GM12878 (cell line): ENCODE measurements around the gene CAPNS1.

Experiments
- ATF3 ChIP-seq: IDR thresholded peaks from 2 replicates; pipeline ENCODE4 v1.6.1; 2011; ENCODE audit warnings: low read depth, mild to moderate bottlenecking, low read length, moderate library complexity, borderline replicate concordance; ENCODE audit errors: extremely low read depth
- CEBPZ ChIP-seq: fragments of 150-350 bp; IDR thresholded peaks from 2 replicates; pipeline ENCODE4 v1.6.1; 2016; ENCODE audit warnings: low read depth, low read length
- CHD1 ChIP-seq: IDR thresholded peaks from 2 replicates; pipeline ENCODE4 v1.6.1; 2012; ENCODE audit warnings: low read depth, low read length, improper control_type of control experiment
- EP300 ChIP-seq, 2 experiments: fragments of 150-350 bp in 1 of 2; IDR thresholded peaks; 2 replicates each; pipeline ENCODE4 v1.6.1; 2011 to 2012; ENCODE audit warnings: low read depth in 2 of 2, low read length in 2 of 2, borderline replicate concordance in 1 of 2, improper control_type of control experiment in 1 of 2, inconsistent platforms in 1 of 2; ENCODE audit not compliant: control insufficient read depth in 1 of 2
- JUNB ChIP-seq: IDR thresholded peaks from 2 replicates; pipeline ENCODE4 v1.6.1; 2016; ENCODE audit warnings: antibody characterized with exemption, mild to moderate bottlenecking
- MAX ChIP-seq: IDR thresholded peaks from 2 replicates; pipeline ENCODE4 v1.6.1; 2012; ENCODE audit warnings: low read depth, low read length, improper control_type of control experiment
- POLR2A ChIP-seq: IDR thresholded peaks from 2 replicates; pipeline ENCODE4 v1.6.1; 2011; ENCODE audit warnings: low read depth, mild to moderate bottlenecking, low read length
- POLR2AphosphoS2 ChIP-seq: IDR thresholded peaks from 2 replicates; pipeline ENCODE4 v1.6.1; 2011; ENCODE audit warnings: low read depth, mild to moderate bottlenecking, low read length, improper control_type of control experiment, moderate library complexity
- SP1 ChIP-seq: IDR thresholded peaks from one replicate; pipeline ENCODE4 v1.6.1; 2011; ENCODE audit warnings: low read depth, low read length
- STAT3 ChIP-seq: IDR thresholded peaks from 2 replicates; pipeline ENCODE4 v1.6.1; 2011; ENCODE audit warnings: low read depth, low read length, improper control_type of control experiment
- TCF7 ChIP-seq: IDR thresholded peaks from 2 replicates; pipeline ENCODE4 v1.6.1; 2014; ENCODE audit warnings: antibody characterized with exemption, borderline replicate concordance
- USF2 ChIP-seq: IDR thresholded peaks from 2 replicates; pipeline ENCODE4 v1.6.1; 2011; ENCODE audit warnings: low read depth, low read length, improper control_type of control experiment, borderline replicate concordance
- ZZZ3 ChIP-seq: IDR thresholded peaks from 2 replicates; pipeline ENCODE4 v1.6.1; 2011; ENCODE audit warnings: low read depth; ENCODE audit not compliant: control insufficient read depth, insufficient read length
- TF ChIP-seq, protein P1 (sequence below), 3 experiments: IDR thresholded peaks in 2 of 3; conservative IDR thresholded peaks in 1 of 3; 2 replicates each; pipeline ENCODE4 v1.5.1; 2011; ENCODE audit warnings: low read depth in 3 of 3, low read length in 3 of 3, mild to moderate bottlenecking in 3 of 3, control low read depth in 2 of 3, moderate library complexity in 2 of 3, inconsistent platforms in 1 of 3, mixed read lengths in 1 of 3; ENCODE audit not compliant: control insufficient read depth in 2 of 3, insufficient read depth in 1 of 3; ENCODE audit errors: extremely low read depth in 1 of 3

- TF ChIP-seq CHD1 (no peak), POLR2A (no peak), SP1 (no peak), POLR2AphosphoS2 (no peak), ZZZ3 (no peak), JUNB (no peak), CEBPZ (no peak), ATF3 (no peak), TCF7 (no peak), STAT3 (no peak), EP300 (IDR thresholded peaks at IDR 0.05; ENCODE audit: borderline replicate concordance in 1 of 2, control insufficient read depth in 1 of 2, low read depth in 2 of 2, low read length in 2 of 2) (no peak), MAX (no peak), USF2 (no peak)
- TF ChIP-seq, protein P1, sequence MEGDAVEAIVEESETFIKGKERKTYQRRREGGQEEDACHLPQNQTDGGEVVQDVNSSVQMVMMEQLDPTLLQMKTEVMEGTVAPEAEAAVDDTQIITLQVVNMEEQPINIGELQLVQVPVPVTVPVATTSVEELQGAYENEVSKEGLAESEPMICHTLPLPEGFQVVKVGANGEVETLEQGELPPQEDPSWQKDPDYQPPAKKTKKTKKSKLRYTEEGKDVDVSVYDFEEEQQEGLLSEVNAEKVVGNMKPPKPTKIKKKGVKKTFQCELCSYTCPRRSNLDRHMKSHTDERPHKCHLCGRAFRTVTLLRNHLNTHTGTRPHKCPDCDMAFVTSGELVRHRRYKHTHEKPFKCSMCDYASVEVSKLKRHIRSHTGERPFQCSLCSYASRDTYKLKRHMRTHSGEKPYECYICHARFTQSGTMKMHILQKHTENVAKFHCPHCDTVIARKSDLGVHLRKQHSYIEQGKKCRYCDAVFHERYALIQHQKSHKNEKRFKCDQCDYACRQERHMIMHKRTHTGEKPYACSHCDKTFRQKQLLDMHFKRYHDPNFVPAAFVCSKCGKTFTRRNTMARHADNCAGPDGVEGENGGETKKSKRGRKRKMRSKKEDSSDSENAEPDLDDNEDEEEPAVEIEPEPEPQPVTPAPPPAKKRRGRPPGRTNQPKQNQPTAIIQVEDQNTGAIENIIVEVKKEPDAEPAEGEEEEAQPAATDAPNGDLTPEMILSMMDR (IDR thresholded peaks at IDR 0.05 in 2 of 3, conservative IDR thresholded peaks at IDR 0.05 in 1 of 3; ENCODE audit: control insufficient read depth in 2 of 3, extremely low read depth in 1 of 3, insufficient read depth in 1 of 3, low read depth in 3 of 3, low read length in 3 of 3): no peak
Observed at GRCh38 chr19:36125557-36125956, 14.3 kb upstream of the CAPNS1 start.
